DLD1 (cell line): ENCODE data around the gene TRAF3.

Experiments used
- in situ Hi-C: cut with HindIII; loops from 2 replicates; pipeline ENCODE4 v1.10.0; 2017; ENCODE audit warnings: low sequenced_read_pairs

Gene TRAF3

DNA sequence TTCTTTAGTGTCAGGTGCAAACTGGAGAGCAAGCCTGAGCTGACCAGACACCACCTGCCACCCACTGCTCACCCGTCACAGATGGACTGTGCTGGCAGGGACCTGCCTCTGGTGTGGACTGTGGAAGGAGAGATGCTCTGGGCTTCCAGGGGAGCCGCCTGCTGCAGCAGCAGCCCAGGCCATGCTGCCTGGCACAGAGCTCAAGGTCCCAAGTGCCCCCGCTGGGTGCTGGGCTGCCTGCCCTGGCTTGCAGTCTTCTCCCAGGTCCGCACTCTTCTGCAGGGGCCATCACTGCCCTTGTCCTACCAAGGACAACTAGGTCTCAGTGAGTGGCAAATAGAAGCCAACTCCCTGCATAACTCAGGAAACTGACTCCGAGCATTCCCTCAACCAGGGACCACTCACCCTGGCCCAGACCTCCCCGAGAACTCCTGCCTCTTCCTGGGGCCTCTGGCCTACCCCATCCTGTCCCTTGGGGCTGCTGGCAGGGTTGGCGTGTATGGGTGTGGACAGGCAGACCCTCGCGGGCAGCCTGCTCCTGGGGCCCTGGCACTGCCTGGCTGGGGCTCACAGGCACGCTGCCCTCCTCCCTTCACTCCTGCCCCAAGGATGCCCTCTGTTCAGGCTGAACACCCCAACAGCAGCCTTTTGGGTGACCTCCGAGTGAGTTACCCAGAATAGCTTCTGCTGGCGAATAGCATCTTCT is 154.5 kb downstream of the TRAF3 start:
- in situ Hi-C loops: no loop called here

DNA sequence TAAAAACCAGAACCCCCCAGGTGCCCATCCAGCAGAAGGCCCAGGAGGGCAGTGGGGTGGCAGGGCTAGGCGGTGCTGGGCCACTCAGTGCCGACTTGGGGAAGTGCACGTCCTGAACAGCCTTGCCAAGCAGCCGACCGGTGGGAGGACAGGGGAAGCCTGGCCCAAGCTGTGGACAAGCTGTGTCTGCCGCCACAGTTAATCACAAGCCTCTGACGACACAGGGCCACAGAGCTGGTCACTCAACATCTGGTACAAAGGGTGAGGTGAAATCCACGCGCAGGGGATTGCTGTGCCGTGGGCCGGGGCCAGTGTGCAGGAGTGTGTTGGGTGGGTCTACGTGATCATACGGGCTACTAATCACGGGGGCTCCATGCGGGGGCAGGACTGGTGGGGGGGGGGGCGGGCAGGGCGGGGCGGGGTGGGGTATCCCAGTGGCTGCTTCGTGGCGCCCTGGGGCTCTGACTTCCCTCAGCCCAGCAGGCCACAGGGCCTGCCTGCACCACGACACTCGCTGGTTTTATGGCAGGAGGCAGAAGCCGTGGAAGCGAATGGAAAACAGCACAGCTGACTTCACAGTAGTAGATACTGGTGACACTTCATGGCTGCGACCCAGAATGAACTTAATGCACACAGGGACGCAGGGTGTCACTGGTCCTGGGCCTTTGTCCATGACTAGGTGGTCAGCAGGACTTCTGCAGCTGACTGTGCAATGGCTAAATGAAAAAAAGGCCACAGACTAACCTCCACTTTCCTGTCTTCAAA is 155.4 kb downstream of the TRAF3 start:
- in situ Hi-C loops: no loop called here

DNA sequence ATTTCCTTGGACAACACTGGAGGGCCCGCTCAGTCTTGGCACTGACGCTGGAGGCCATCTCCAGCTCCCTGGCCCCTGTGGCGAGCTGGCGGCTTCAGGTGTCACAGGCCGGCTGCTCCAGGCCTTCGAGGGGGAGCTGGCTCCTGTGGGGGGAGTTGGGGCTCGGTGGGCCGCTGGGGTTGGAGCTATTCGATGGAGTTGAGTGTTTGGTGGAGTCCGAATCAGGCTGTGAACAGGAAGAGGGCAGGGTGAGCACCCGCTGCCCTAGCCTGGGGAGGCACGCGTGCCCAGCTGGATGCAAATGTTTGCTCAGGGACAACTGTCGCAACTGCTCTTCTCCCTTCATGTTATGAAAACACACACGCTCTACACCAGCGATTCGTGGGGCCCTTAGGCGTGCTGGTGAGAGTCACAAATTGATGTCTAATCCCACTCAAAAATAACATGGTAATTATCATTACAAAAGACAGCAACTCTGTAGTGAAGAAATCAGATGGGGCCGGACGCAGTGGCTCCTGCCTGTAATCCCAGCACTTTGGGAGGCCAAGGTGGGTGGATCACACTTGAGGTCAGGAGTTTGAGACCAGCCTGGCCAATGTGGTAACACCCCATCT is 156.5 kb downstream of the TRAF3 start:
- in situ Hi-C loops: no loop called here

- in situ Hi-C loops: no loop called here
Observed at GRCh38 chr14:102935756-102936155, 158.5 kb downstream of the TRAF3 start.

DNA sequence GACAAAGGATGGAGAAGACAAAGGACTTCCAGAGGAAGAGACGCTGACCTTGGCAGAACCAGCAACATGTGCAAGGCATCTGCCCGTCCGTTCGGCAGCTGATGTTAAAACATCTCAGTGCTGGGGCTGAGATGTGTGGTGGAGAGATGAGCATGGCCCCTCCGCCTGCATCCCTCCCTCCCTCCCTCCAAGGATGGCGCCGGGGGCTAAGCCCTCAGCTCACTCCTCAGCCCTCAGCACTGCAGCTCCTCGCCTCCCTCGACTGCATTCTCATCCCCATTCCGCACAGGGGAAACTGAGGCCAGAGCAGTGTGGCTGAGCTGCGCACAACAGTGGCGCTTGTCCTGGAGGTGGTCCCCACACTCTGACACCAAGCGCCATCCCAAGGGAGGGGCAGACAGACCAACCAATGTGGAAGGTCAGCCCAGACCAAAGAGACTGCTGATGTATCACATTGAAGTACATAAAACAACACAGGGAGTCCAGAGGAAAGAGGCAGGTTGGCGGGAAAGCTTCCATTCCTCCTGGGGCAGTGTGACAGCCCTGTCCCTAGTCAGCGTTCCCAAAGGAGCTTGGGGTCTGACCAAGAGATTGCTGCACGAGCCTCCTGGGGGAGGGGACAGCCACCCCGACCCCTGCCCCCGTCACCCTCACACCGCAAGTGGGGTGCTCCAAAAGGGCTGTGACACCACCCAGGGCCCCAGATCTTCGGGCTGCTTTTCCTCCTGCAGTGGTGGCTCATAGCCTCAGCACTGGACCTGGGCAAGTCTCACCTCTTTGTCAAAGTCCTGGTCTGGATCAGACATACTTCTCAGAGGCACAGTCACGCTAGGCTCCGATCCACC is 160.3 kb downstream of the TRAF3 start:
- in situ Hi-C loops: no loop called here

GRCh38 chr14:102938191-102938590 is 160.9 kb downstream of the TRAF3 start:
- in situ Hi-C loops: no loop called here

DNA sequence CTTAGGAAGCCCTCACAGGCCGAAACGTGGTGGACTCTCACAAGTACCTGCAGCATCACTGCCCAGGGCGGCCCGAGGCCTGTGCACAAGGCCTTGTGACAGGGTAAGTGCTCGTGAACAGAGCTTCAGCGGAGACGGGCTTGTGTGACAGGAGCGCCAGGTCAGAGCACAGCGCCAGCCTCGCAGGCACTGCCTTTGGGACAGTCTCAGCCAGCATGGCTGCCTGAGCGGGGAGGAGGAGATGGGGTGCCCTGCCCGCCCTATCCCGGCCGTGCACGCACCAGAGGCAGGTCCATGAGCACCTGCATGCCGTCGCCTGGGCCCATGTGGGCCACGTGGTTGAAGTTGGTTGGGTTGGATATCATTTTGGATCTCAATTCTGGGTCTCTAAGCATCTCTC is 162.1 kb downstream of the TRAF3 start:
- in situ Hi-C loops: no loop called here

DNA sequence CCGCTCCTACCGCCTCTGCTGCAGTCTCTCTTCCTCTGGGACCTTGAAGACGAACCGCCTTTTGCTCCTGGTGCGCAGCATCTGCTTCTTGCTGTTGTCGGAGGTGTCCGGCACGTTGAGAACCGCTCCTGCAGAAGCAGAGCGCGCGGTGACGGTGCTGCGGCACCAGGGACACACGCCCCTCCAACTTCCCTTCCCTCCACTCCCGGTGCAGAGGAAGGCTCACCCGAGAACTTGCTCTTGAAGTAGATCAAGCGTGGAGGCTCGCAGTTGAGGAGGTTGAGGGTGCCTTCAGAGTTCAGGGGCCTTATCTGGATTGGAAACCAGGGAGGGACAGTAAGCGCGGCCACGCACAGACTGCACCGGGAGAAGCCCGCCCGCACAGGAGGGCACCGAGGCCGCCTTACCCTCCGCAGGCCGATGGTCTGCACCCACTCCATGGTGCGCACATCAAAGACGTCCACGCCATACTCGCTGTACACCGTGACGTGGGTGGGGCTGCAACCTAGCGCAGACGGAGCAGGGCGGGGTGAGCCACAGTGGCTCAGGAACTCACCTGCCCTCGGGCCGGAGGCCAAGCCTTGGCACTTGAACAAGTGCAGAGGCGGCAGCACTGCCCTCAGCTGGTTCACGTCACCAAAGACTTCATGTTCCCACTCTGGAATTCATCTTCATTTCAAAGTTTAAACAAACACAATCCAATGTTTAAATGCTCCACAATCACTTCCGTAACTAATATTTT is 162.7 kb downstream of the TRAF3 start:
- in situ Hi-C loops: no loop called here

DNA sequence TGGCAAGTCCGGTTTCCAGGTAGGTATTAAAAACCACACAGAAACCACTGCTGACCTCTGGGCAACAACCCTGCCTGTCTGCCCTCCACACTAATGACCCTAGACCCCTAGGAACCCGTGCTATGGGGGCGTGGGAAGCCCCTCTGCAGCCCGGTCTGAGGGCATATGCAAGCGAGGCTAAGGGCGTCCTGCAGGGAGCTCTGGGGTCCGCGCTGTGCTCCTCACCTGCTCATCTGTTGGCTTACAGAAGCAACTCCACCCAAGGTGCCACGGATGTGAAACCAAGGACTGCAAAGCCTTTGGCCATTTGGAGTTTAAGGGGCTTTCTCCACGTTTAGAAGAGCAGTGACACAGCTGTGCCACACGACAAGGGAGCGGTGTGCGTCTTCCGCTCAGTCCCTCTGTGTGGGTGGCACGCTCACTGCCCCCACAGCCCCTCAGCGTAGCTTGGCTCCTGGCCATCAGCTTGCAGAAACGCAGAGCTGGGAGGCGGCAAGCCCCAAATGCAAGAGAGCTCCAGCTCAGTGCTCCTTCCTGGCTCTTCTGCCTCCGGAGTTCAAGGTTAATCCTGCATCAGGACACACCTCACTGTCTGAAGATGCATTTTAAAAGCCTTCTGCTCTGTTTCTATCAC is 163.6 kb downstream of the TRAF3 start:
- in situ Hi-C loops: no loop called here

GRCh38 chr14:102941419-102942011 is 164.3 kb downstream of the TRAF3 start:
- in situ Hi-C loops: no loop called here

DNA sequence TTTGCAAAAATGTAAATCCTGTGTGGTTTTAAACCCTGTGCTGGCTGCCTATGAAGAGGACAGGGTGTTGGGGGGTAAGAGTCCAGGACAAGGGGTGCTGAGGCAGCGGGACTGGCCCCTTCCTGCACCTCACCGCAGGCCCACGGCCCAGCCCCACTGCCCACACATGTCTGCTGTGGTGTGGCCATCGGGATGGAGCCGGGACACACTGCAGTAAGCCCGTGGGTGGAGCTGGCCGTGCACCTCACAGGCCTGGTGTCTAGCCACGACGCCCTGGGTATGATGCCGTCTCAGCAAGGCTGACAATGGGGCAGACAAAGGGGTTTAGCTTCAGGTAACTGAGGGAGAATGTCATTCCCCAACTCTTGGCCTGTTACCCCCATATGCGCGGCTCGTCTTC is 164.8 kb downstream of the TRAF3 start:
- in situ Hi-C loops: no loop called here

GRCh38 chr14:102943454-102943853 is 166.2 kb downstream of the TRAF3 start:
- in situ Hi-C loops: no loop called here

DNA sequence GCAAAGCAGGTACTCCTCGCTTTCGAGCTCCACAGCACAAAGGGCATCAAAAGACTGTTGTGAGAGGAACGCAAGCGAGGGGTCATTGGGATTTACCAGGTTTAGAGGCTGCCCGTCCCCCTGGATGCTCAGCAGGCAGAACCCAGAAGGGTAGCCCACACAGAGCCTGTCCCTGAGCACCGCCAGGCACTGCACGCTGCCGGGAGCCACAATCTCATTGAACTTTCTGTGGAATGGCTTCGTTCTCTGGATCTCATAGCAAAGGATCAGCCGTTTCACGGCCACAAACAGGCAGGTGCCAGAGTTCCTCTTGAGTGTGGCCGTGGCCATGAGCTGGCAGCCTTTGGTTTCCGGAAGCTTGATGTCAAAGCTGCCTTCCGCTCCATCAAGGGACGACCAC is 166.7 kb downstream of the TRAF3 start:
- in situ Hi-C loops: no loop called here

- in situ Hi-C loops: no loop called here
Observed at GRCh38 chr14:102944448-102945330, 167.4 kb downstream of the TRAF3 start.

DNA sequence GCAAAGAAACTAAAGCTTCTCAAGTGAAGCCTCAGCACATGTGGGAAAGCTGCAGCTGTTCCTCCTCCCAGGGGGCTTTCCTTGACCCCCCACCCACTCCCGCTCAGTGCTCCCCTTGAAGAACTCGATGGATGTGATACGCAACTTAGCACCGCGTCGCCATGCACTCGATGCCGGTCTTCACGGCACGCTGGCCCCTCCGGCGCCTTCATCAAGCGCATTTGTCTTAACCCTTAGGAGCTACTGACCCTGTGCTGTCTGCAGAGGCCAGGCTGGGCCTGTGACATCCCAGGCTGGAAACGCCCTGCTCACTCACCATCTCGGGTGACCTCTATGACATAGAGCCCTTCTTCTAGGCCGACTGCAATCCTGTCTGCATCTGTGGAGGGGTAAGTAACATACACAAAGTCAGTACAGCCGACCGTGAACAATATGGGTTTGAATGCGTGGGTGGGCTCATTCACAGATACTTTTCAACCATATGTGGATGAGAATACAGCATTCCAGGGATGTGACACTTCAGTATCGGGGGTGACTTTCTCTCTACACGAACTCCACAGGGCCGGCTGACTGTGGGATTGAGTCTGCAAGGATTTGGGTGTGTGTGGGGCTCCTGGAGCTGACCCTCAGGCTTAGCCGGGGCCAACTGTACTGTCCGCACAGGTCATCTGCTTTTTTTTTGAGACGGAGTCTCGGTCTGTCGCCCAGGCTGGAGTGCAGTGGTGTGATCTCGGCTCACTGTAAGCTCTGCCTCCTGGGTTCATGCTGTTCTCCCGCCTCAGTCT is 168.3 kb downstream of the TRAF3 start:
- in situ Hi-C loops: no loop called here

DNA sequence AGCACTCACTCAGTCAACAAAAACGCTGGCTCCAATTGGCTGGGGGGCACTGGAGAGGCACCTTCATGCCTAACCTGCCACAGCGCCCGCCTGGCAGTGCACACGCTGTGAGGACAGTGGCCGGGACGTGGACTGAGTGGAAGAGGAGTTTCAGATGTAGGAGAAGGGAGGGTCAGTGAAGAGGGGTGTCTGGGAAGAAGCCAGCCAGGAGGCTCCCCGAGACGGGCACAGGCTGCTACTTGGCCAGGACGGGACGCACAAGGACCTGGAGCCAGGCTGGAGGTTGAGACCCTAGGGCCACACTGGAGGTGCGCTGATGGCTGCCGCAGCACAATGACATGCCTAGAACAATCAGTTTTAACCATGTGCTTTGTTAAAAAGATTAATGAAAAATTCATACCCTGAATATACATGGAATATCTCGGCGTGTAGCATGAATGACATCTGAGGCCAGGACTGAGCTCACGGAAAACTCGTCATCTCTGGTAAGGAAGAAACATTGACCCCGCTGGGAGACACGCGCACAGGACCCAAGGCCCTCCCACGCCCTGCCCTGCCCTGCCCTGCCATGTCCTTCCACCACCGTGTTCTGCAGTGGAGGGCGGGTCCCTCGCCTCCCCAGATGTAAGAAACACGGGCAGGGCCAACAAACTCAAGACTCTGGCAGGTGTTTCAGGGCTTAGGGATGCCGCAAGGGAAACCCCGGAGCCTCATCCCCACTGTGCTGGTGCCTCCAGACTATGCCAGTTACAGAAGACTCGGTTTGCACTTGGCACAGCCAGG is 170.3 kb downstream of the TRAF3 start:
- in situ Hi-C loops: no loop called here

GRCh38 chr14:102948698-102949061 is 171.4 kb downstream of the TRAF3 start:
- in situ Hi-C loops: no loop called here
